Measurements from ENCODE around the gene HEPACAM.
A peak's percentile ranks its signal among the peaks of the same experiment; 100 is the strongest.

Gene HEPACAM

DNA sequence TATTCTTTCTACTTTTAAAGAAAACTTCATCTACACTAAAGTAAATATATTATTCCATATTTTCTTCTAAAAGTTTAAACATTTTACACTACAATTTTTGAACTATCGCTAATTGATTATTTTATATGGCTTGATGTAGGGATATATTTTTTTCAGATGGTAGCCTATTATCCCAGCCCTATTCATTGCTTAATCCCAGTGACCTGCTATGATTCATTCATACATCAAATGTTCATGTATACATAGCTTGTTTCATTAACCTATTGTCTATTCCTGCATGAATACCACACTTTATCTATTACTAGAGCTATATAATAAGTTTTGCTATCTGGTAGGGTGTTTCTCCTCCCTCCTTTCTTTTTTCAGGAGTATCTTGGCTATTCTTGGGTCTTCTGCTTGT is 33.2 kb downstream of the HEPACAM start:
- H3K36me3 ChIP-seq (ENCODE audit: control insufficient read depth, insufficient read depth, low read length): no peaks in the 10 kb centered on the region
- no peak overlapping the region for H4K8ac ChIP-seq (ENCODE audit: low read depth, low read length)
- no peak overlapping the region for H3K27ac ChIP-seq (ENCODE audit: low read depth, low read length)
- WGBS (ENCODE audit: extremely low coverage, insufficient coverage, low lambda C conversion rate): no CpG with 5 or more reads among the region's 1 CpG
- H3K27me3 ChIP-seq (ENCODE audit: insufficient read depth, low read length, poor library complexity): no peaks in the 10 kb centered on the region
- H2BK15ac ChIP-seq (replicated peaks; ENCODE audit: low read depth): no peak overlapping the region
- H3K4ac ChIP-seq (ENCODE audit: low read depth, low read length): no peak overlapping the region
- no peaks in the 10 kb centered on the region for H3K79me1 ChIP-seq (ENCODE audit: low read length)
- H3K56ac ChIP-seq (ENCODE audit: low read length): no peak overlapping the region
- H3K18ac ChIP-seq (ENCODE audit: low read length): no peak overlapping the region
- H2AK5ac ChIP-seq (ENCODE audit: low read length): no peak overlapping the region
- H3K23ac ChIP-seq (ENCODE audit: low read length): no peak overlapping the region
- H3K79me2 ChIP-seq (ENCODE audit: control insufficient read depth, insufficient read depth, low read length): no peaks in the 10 kb centered on the region
- no peak overlapping the region for H3K4me3 ChIP-seq (ENCODE audit: low read length)
- no peak for DNase-seq
- H2BK120ac ChIP-seq (ENCODE audit: low read depth, low read length): no peak overlapping the region
- H2BK5ac ChIP-seq (ENCODE audit: low read length): no peak overlapping the region
- H3K4me2 ChIP-seq (ENCODE audit: low read length): no peak overlapping the region
- H4K5ac ChIP-seq (ENCODE audit: low read length): no peak overlapping the region
- H3K9ac ChIP-seq (ENCODE audit: low read length): no peak overlapping the region
- H3K4me1 ChIP-seq (ENCODE audit: control insufficient read depth, low read depth, low read length): peaks cover 2% of the 10 kb centered on the region

- no peak overlapping the region for H3K56ac ChIP-seq (ENCODE audit: low read length)
- no peak overlapping the region for H3K23ac ChIP-seq (ENCODE audit: low read length)
- peak; percentile 76 for DNase-seq
Measured at GRCh38 chr11:124900464-124900863, 35.4 kb downstream of the HEPACAM start.

DNA sequence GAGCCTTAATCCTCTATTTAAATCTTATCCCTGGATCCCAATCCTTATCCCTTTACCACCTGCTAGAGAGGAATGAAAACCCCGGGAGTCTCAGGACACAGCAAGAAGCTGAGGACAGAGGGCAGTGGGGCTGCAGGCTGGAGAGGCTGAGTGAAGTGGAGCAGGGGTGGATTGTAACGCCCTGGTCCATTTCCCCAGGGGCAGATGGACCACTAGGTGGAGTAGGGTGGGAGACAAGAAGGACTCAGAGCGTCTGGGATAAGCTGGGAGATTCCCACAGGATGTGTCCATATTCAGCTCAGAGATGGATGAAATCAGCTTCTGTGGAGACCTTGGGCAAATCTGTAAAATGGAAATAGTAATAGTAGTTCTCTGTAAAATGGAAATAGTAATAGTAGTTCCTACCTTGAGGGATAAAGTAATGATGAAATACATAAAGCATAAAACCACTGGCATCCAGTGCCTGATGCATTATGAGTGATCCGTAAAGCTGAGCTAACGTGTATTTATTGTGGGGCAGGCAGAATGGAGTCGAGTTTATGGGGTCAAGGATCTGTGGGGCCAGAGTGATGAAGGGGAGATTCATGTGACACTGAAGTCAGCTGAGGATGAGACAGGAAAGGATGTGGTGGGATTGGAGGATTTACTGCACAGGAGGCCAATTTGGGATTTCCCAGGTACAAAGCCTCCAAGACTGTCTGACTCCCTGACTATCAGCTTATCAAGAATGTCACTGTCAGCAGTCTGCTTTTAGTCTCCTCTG is 36.3 kb downstream of the HEPACAM start:
- H3K9ac ChIP-seq (ENCODE audit: low read length): no peak overlapping the region
- no peak overlapping the region for H3K4ac ChIP-seq (ENCODE audit: low read depth, low read length)
- H3K4me2 ChIP-seq (ENCODE audit: low read length): no peak overlapping the region
- H3K36me3 ChIP-seq (ENCODE audit: control insufficient read depth, insufficient read depth, low read length): no peaks in the 10 kb centered on the region
- H3K56ac ChIP-seq (ENCODE audit: low read length): no peak overlapping the region
- H3K79me2 ChIP-seq (ENCODE audit: control insufficient read depth, insufficient read depth, low read length): no peaks in the 10 kb centered on the region
- H3K4me3 ChIP-seq (ENCODE audit: low read length): no peak overlapping the region
- peaks cover 2% of the 10 kb centered on the region for H3K4me1 ChIP-seq (ENCODE audit: control insufficient read depth, low read depth, low read length)
- H3K18ac ChIP-seq (ENCODE audit: low read length): no peak overlapping the region
- no peak overlapping the region for H3K23ac ChIP-seq (ENCODE audit: low read length)
- H3K27me3 ChIP-seq (ENCODE audit: insufficient read depth, low read length, poor library complexity): no peaks in the 10 kb centered on the region
- WGBS (ENCODE audit: extremely low coverage, insufficient coverage, low lambda C conversion rate): no CpG with 5 or more reads among the region's 6 CpGs
- H2AK5ac ChIP-seq (ENCODE audit: low read length): no peak overlapping the region
- H3K27ac ChIP-seq (ENCODE audit: low read depth, low read length): no peak overlapping the region
- no peak overlapping the region for H2BK120ac ChIP-seq (ENCODE audit: low read depth, low read length)
- no peaks in the 10 kb centered on the region for H3K79me1 ChIP-seq (ENCODE audit: low read length)
- no peak overlapping the region for H2BK5ac ChIP-seq (ENCODE audit: low read length)
- no peak overlapping the region for H4K8ac ChIP-seq (ENCODE audit: low read depth, low read length)
- H4K5ac ChIP-seq (ENCODE audit: low read length): no peak overlapping the region
- no peak overlapping the region for H2BK15ac ChIP-seq (replicated peaks; ENCODE audit: low read depth)
- DNase-seq: peak; percentile 41

More at GRCh38 chr11:124900464-124900863, 35.4 kb downstream of the HEPACAM start:
- Histone ChIP-seq H2AK5ac (ENCODE audit: low read length) (no peak overlapping the region), H3K79me1 (ENCODE audit: low read length) (no peaks in the 10 kb centered on the region), H3K9ac (ENCODE audit: low read length) (no peak overlapping the region), H2BK15ac (replicated peaks; ENCODE audit: low read depth) (no peak overlapping the region), H3K4me3 (ENCODE audit: low read length) (no peak overlapping the region), H2BK120ac (ENCODE audit: low read depth, low read length) (no peak overlapping the region), H3K79me2 (ENCODE audit: control insufficient read depth, insufficient read depth, low read length) (no peaks in the 10 kb centered on the region), H4K8ac (ENCODE audit: low read depth, low read length) (no peak overlapping the region), H3K4ac (ENCODE audit: low read depth, low read length) (no peak overlapping the region), H3K18ac (ENCODE audit: low read length) (no peak overlapping the region), H3K36me3 (ENCODE audit: control insufficient read depth, insufficient read depth, low read length) (no peaks in the 10 kb centered on the region), H3K27me3 (ENCODE audit: insufficient read depth, low read length, poor library complexity) (no peaks in the 10 kb centered on the region), H2BK5ac (ENCODE audit: low read length) (no peak overlapping the region), H4K5ac (ENCODE audit: low read length) (no peak overlapping the region), H3K4me1 (ENCODE audit: control insufficient read depth, low read depth, low read length) (peaks cover 2% of the 10 kb centered on the region), H3K27ac (ENCODE audit: low read depth, low read length) (no peak overlapping the region), H3K4me2 (ENCODE audit: low read length) (no peak overlapping the region)
- WGBS (ENCODE audit: extremely low coverage, insufficient coverage, low lambda C conversion rate): no CpG with 5 or more reads among the region's 5 CpGs

GRCh38 chr11:124898711-124899110 is 37.1 kb downstream of the HEPACAM start:
- Histone ChIP-seq H2BK5ac (ENCODE audit: low read length) (no peak overlapping the region), H3K79me1 (ENCODE audit: low read length) (no peaks in the 10 kb centered on the region), H3K27ac (ENCODE audit: low read depth, low read length) (no peak overlapping the region), H3K4me1 (ENCODE audit: control insufficient read depth, low read depth, low read length) (peaks cover 2% of the 10 kb centered on the region), H3K23ac (ENCODE audit: low read length) (no peak overlapping the region), H3K4me3 (ENCODE audit: low read length) (no peak overlapping the region), H3K79me2 (ENCODE audit: control insufficient read depth, insufficient read depth, low read length) (no peaks in the 10 kb centered on the region), H3K36me3 (ENCODE audit: control insufficient read depth, insufficient read depth, low read length) (no peaks in the 10 kb centered on the region), H4K8ac (ENCODE audit: low read depth, low read length) (no peak overlapping the region), H2AK5ac (ENCODE audit: low read length) (no peak overlapping the region), H3K4me2 (ENCODE audit: low read length) (no peak overlapping the region), H3K9ac (ENCODE audit: low read length) (no peak overlapping the region), H3K56ac (ENCODE audit: low read length) (peak overlapping the region; percentile 50), H2BK15ac (replicated peaks; ENCODE audit: low read depth) (no peak overlapping the region), H3K4ac (ENCODE audit: low read depth, low read length) (no peak overlapping the region), H3K27me3 (ENCODE audit: insufficient read depth, low read length, poor library complexity) (no peaks in the 10 kb centered on the region), H3K18ac (ENCODE audit: low read length) (no peak overlapping the region), H2BK120ac (ENCODE audit: low read depth, low read length) (no peak overlapping the region), H4K5ac (ENCODE audit: low read length) (no peak overlapping the region)
- peak; percentile 51 for DNase-seq
- no CpG with 5 or more reads among the region's 5 CpGs for whole genome bisulfite sequencing (ENCODE audit: extremely low coverage, insufficient coverage, low lambda C conversion rate)

DNA sequence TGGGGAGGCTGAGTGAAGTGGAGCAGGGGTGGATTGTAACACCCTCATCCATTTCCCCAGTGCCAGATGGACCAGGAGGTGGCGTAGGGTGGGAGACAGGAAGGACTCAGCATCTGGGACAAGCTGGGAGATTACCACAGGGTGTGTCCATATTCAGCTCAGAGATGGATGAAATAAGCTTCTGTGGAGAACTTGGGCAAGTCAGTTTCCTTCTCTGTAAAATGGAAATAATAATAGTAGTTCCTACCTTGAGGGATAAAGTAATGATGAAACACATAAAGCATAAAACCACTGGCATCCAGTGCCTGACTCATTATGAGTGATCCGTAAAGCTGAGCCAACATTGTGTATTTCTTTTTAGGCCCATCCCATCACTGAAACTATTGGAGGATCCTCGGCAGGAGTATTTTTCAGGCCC is 37.6 kb downstream of the HEPACAM start:
- no CpG with 5 or more reads among the region's 3 CpGs for WGBS (ENCODE audit: extremely low coverage, insufficient coverage, low lambda C conversion rate)
- no peak overlapping the region for H4K5ac ChIP-seq (ENCODE audit: low read length)
- no peak overlapping the region for H2AK5ac ChIP-seq (ENCODE audit: low read length)
- H3K23ac ChIP-seq (ENCODE audit: low read length): no peak overlapping the region
- no peak overlapping the region for H2BK5ac ChIP-seq (ENCODE audit: low read length)
- H3K9ac ChIP-seq (ENCODE audit: low read length): no peak overlapping the region
- H3K27ac ChIP-seq (ENCODE audit: low read depth, low read length): no peak overlapping the region
- H4K8ac ChIP-seq (ENCODE audit: low read depth, low read length): no peak overlapping the region
- H3K4me2 ChIP-seq (ENCODE audit: low read length): no peak overlapping the region
- no peak overlapping the region for H2BK15ac ChIP-seq (replicated peaks; ENCODE audit: low read depth)
- H3K4me1 ChIP-seq (ENCODE audit: control insufficient read depth, low read depth, low read length): peaks cover 2% of the 10 kb centered on the region
- no peaks in the 10 kb centered on the region for H3K79me1 ChIP-seq (ENCODE audit: low read length)
- H3K56ac ChIP-seq (ENCODE audit: low read length): no peak overlapping the region
- H3K36me3 ChIP-seq (ENCODE audit: control insufficient read depth, insufficient read depth, low read length): no peaks in the 10 kb centered on the region
- no peaks in the 10 kb centered on the region for H3K27me3 ChIP-seq (ENCODE audit: insufficient read depth, low read length, poor library complexity)
- H3K18ac ChIP-seq (ENCODE audit: low read length): no peak overlapping the region
- H3K4ac ChIP-seq (ENCODE audit: low read depth, low read length): no peak overlapping the region
- H2BK120ac ChIP-seq (ENCODE audit: low read depth, low read length): no peak overlapping the region
- DNase-seq: peak; percentile 38
- no peak overlapping the region for H3K4me3 ChIP-seq (ENCODE audit: low read length)
- no peaks in the 10 kb centered on the region for H3K79me2 ChIP-seq (ENCODE audit: control insufficient read depth, insufficient read depth, low read length)

Data from mesendoderm (in vitro differentiated cells).